ENCODE measurements around the gene FAM171A1.

The FAM171A1 gene

DNA sequence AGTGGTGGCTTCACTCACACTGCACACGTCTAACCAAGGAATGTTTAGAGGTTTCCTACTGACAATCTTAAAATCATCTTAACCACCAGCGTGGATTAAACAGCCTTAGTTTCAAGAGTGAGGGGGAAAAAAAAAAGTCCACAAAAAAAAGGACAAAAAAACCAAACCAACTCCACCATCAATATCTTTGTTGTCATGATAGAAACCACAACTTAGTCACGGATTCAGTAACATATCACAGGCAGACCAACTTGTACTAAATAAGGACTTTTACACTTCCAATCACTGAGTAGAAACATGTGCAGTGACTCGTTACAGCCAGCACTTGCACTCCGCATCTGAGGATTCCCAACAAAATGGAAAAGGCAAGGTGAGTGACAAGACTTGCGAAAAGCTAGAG is 46.5 kb downstream of the FAM171A1 start:
- TF ChIP-seq CTCF (IDR thresholded peaks at IDR 0.05) = no peak
- TF ChIP-seq ZFX (IDR thresholded peaks at IDR 0.05; ENCODE audit: borderline replicate concordance) = no peak

DNA sequence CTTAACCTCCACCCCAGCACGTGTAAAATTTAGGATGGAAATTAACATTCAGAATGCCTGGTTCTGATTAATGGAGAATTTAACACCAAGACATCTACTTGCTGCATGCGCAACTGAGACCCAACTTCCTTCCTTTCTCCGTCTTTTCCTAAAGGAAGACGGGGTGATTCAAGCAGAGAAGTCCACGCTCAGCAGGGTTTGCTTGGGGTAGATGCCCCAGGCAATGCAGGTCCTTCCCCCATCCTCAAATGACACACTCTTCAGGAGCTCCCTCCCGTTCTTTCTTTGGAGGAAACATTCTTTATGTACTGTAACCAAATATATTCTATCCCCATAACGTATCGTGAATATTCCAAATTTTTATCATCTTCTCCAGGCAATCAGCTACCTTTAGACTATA is 47.0 kb downstream of the FAM171A1 start:
- no peak for TF ChIP-seq ZFX (IDR thresholded peaks at IDR 0.05; ENCODE audit: borderline replicate concordance)
- no peak for TF ChIP-seq CTCF (IDR thresholded peaks at IDR 0.05)
- no peak overlapping the region for H3K27ac ChIP-seq

More for the DNA sequence above, 46.5 kb downstream of the FAM171A1 start:
- H3K27ac ChIP-seq = no peak overlapping the region

GRCh38 chr10:15322356-15322755 is 48.7 kb downstream of the FAM171A1 start:
- TF ChIP-seq CTCF (IDR thresholded peaks at IDR 0.05) = no peak
- no peak for TF ChIP-seq ZFX (IDR thresholded peaks at IDR 0.05; ENCODE audit: borderline replicate concordance)
- no peak overlapping the region for H3K27ac ChIP-seq

- TF ChIP-seq CTCF (IDR thresholded peaks at IDR 0.05) (no peak), ZFX (IDR thresholded peaks at IDR 0.05; ENCODE audit: borderline replicate concordance) (no peak)
- H3K27ac ChIP-seq = no peak overlapping the region
Observed at GRCh38 chr10:15321431-15322341, 49.4 kb downstream of the FAM171A1 start.

- TF ChIP-seq ZFX (IDR thresholded peaks at IDR 0.05; ENCODE audit: borderline replicate concordance) = no peak
- no peak for TF ChIP-seq CTCF (IDR thresholded peaks at IDR 0.05)
- no peak overlapping the region for H3K27ac ChIP-seq
Observed at GRCh38 chr10:15320522-15321203, 50.4 kb downstream of the FAM171A1 start.

GRCh38 chr10:15320118-15320517 is 51.0 kb downstream of the FAM171A1 start:
- H3K27ac ChIP-seq = no peak overlapping the region
- TF ChIP-seq CTCF (IDR thresholded peaks at IDR 0.05) (no peak), ZFX (IDR thresholded peaks at IDR 0.05; ENCODE audit: borderline replicate concordance) (no peak)
